ENCODE results near the gene ACTRT2.

DNA sequence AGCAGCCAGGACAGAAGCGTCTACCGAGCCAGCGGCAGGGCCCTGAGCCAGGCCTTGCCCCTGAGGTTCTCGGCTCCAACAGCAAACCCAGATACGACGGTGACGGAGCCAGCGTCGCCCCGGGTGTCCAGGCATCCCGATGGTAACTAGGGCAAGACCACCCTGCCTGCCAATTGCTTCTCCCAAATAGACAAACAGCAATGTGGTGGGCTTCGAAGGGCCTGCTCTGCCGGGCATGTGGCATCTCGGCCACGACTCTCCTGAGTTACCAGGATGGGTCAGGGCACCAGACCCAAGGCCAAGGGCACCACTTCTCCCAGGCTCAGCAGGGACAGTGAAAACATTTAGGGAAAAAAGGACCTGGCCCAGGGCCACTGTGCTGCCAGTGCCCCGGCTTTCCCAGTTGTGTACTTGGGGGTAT is 3.2 kb upstream of the ACTRT2 start:
- TF ChIP-seq POLR2A (IDR thresholded peaks at IDR 0.05), result no peak
- TF ChIP-seq, protein P1, sequence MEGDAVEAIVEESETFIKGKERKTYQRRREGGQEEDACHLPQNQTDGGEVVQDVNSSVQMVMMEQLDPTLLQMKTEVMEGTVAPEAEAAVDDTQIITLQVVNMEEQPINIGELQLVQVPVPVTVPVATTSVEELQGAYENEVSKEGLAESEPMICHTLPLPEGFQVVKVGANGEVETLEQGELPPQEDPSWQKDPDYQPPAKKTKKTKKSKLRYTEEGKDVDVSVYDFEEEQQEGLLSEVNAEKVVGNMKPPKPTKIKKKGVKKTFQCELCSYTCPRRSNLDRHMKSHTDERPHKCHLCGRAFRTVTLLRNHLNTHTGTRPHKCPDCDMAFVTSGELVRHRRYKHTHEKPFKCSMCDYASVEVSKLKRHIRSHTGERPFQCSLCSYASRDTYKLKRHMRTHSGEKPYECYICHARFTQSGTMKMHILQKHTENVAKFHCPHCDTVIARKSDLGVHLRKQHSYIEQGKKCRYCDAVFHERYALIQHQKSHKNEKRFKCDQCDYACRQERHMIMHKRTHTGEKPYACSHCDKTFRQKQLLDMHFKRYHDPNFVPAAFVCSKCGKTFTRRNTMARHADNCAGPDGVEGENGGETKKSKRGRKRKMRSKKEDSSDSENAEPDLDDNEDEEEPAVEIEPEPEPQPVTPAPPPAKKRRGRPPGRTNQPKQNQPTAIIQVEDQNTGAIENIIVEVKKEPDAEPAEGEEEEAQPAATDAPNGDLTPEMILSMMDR (IDR thresholded peaks at IDR 0.05 in 8 of 11, conservative IDR thresholded peaks at IDR 0.05 in 3 of 11), result no peak
